Hepatocyte (in vitro differentiated cells): Measurements from ENCODE around the gene CDKN2AIPNL.
A peak's percentile ranks its signal among the peaks of the same experiment; 100 is the strongest.

Experiments
- EZH2 ChIP-seq: fragments of 200-600 bp; sonication (generic); IDR thresholded peaks from 2 replicates; pipeline ENCODE4 v1.6.1; 2016; ENCODE audit warnings: antibody characterized with exemption, mild to moderate bottlenecking, borderline replicate concordance
- EZH2phosphoT487 ChIP-seq: fragments of 200-600 bp; sonication (generic); IDR thresholded peaks from one replicate; pipeline ENCODE4 v1.6.1; 2018; ENCODE audit warnings: antibody characterized with exemption, mild to moderate bottlenecking, low read depth, moderate library complexity; ENCODE audit not compliant: unreplicated experiment, severe bottlenecking
- TF ChIP-seq, protein P1 (sequence below): fragments of 200-600 bp; sonication (generic); IDR thresholded peaks from 2 replicates; pipeline ENCODE4 v1.5.1; 2016; ENCODE audit warnings: antibody characterized with exemption, mild to moderate bottlenecking; ENCODE audit not compliant: poor library complexity

DNA sequence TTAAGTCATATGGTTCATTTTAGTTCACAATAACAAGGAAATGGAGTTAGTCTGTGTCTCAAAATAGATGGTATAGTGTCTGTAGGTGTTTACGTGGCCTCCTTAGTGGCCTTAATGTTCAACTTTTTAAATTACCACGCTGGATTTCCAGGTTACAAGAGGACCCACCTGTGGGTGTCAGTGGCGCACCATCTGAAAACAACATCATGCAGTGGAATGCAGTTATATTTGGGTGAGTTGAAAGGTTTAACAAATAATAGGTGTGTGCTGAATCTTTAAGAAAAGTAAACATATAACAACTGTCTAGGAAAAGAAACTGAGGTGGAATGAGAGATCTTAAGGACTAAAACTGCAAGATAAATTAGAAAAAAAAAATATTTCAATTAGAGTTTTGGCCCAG is 37.4 kb downstream of the CDKN2AIPNL start:
- TF ChIP-seq, protein P1, sequence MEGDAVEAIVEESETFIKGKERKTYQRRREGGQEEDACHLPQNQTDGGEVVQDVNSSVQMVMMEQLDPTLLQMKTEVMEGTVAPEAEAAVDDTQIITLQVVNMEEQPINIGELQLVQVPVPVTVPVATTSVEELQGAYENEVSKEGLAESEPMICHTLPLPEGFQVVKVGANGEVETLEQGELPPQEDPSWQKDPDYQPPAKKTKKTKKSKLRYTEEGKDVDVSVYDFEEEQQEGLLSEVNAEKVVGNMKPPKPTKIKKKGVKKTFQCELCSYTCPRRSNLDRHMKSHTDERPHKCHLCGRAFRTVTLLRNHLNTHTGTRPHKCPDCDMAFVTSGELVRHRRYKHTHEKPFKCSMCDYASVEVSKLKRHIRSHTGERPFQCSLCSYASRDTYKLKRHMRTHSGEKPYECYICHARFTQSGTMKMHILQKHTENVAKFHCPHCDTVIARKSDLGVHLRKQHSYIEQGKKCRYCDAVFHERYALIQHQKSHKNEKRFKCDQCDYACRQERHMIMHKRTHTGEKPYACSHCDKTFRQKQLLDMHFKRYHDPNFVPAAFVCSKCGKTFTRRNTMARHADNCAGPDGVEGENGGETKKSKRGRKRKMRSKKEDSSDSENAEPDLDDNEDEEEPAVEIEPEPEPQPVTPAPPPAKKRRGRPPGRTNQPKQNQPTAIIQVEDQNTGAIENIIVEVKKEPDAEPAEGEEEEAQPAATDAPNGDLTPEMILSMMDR, result peak; percentile 20
- TF ChIP-seq EZH2phosphoT487 (no peak), EZH2 (no peak)
